ENCODE measurements around the gene RAB1B. TPM values are rescaled to one million over a fixed set of nuclear protein-coding genes. Genes with fewer than 3 reads are reported as not detected.
A peak's percentile ranks its signal among the peaks of the same experiment; 100 is the strongest.

The RAB1B gene
- total and polyA plus RNA-seq, 4 donors = 40.4 to 83.0 (median 51.3) TPM

- DNase-seq (ENCODE audit: low spot score) = no peak
- peak within 1 kb of the TSS in 1 of 3 donors; percentile 47 for H3K4me3 ChIP-seq (ENCODE audit: low read depth in 1 of 3, low read length in 3 of 3)
- H3K27ac ChIP-seq (ENCODE audit: low read depth in 1 of 2, low read length in 2 of 2) = no peak within 1 kb of the TSS
- TF ChIP-seq, protein P1, sequence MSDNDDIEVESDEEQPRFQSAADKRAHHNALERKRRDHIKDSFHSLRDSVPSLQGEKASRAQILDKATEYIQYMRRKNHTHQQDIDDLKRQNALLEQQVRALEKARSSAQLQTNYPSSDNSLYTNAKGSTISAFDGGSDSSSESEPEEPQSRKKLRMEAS (IDR thresholded peaks at IDR 0.05) = no peak
- TF ChIP-seq HNF4A (conservative IDR thresholded peaks at IDR 0.05) (no peak), TAF1 (conservative IDR thresholded peaks at IDR 0.05) (no peak), FOXA1 (IDR thresholded peaks at IDR 0.05) (no peak), EGR1 (IDR thresholded peaks at IDR 0.05; ENCODE audit: low read depth in 2 of 2) (no peak), YY1 (IDR thresholded peaks at IDR 0.05) (no peak)
- H3K36me3 ChIP-seq (ENCODE audit: control insufficient read depth in 4 of 4, insufficient read depth in 3 of 4, low read depth in 1 of 4, low read length in 3 of 4) = no peaks in the 10 kb centered on the region
- H3K4me1 ChIP-seq (ENCODE audit: control insufficient read depth in 4 of 4, insufficient read depth in 4 of 4, low read length in 3 of 4) = peaks cover 19 to 33% (median 25%) of the 10 kb centered on the region in 4 donors
- H3K9me3 ChIP-seq (ENCODE audit: control insufficient read depth in 4 of 4, low read length in 3 of 4) = no peaks in the 10 kb centered on the region
- no peak within 1 kb of the TSS for H3K9ac ChIP-seq (ENCODE audit: low read depth in 1 of 2, low read length in 2 of 2)
- 2% methylated on average over 95 of the region's 95 CpGs for WGBS
- H3K27me3 ChIP-seq (ENCODE audit: control insufficient read depth in 4 of 4, insufficient read depth in 4 of 4, low read length in 3 of 4) = peaks cover 0 to 5% (median 0%) of the 10 kb centered on the region in 4 donors
These were observed 23.5 kb downstream of the RAB1B start, which contains the start of gene TMEM151A for GRCh38 chr11:66291706-66292542. TSS of gene TMEM151A (plus strand) at chr11:66291894. CDS start at chr11:66292014, 120 bp downstream.

DNA sequence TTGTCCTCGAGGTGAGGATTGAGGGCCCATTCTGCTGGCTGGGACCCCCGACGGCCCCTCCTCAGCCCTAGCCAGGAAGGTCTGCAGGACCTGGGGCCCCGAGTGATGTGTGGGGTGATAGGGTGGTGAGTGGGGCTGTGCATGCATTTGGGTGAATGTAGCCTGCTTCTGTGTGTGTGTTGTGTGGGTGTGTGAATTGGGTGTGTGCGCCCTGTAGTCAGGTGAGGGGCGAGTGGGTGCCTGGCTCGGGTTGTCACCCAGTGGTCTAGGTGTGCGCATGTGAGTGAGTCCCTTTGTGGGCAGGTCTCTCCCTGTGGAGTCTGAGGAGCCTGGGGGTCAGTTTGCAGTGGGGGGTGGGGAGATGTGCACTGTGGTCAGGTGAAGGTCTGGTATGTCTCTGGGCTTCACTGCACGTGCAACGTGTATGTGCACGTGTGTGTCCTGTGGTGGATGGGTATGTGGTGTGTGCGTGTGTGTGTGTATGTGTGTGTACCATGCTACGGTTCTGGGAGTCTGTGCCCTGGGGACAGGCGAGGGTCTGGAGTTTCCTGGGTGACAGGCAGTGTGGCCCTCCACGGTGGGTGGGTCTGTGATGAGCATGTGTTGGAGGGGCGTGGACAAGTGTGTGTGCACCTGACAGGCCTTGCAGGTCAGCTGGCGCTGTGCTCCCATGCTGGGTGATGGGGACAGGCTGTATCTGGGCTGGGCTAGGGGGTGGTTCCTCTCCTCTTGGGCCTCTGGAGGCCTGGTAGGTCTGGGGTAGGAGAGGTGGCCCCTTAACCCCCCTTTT lies 24.3 kb downstream of the RAB1B start:
- Histone ChIP-seq H3K27ac (ENCODE audit: low read depth in 1 of 2, low read length in 2 of 2) (no peak overlapping the region), H3K4me3 (ENCODE audit: low read depth in 1 of 3, low read length in 3 of 3) (no peak overlapping the region), H3K27me3 (ENCODE audit: control insufficient read depth in 4 of 4, insufficient read depth in 4 of 4, low read length in 3 of 4) (peaks cover 0 to 5% (median 0%) of the 10 kb centered on the region in 4 donors), H3K9ac (ENCODE audit: low read depth in 1 of 2, low read length in 2 of 2) (no peak overlapping the region), H3K9me3 (ENCODE audit: control insufficient read depth in 4 of 4, low read length in 3 of 4) (no peaks in the 10 kb centered on the region), H3K4me1 (ENCODE audit: control insufficient read depth in 4 of 4, insufficient read depth in 4 of 4, low read length in 3 of 4) (peaks cover 14 to 24% (median 18%) of the 10 kb centered on the region in 4 donors), H3K36me3 (ENCODE audit: control insufficient read depth in 4 of 4, insufficient read depth in 3 of 4, low read depth in 1 of 4, low read length in 3 of 4) (no peaks in the 10 kb centered on the region)
- TF ChIP-seq YY1 (IDR thresholded peaks at IDR 0.05) = no peak
- no peak for TF ChIP-seq JUND (IDR thresholded peaks at IDR 0.05)
- TF ChIP-seq FOXA1 (IDR thresholded peaks at IDR 0.05) = no peak
- TF ChIP-seq, protein P2, sequence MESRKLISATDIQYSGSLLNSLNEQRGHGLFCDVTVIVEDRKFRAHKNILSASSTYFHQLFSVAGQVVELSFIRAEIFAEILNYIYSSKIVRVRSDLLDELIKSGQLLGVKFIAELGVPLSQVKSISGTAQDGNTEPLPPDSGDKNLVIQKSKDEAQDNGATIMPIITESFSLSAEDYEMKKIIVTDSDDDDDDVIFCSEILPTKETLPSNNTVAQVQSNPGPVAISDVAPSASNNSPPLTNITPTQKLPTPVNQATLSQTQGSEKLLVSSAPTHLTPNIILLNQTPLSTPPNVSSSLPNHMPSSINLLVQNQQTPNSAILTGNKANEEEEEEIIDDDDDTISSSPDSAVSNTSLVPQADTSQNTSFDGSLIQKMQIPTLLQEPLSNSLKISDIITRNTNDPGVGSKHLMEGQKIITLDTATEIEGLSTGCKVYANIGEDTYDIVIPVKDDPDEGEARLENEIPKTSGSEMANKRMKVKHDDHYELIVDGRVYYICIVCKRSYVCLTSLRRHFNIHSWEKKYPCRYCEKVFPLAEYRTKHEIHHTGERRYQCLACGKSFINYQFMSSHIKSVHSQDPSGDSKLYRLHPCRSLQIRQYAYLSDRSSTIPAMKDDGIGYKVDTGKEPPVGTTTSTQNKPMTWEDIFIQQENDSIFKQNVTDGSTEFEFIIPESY (IDR thresholded peaks at IDR 0.05) = no peak
- no peak for TF ChIP-seq SP1 (IDR thresholded peaks at IDR 0.05)
- no peak for TF ChIP-seq HNF4G (IDR thresholded peaks at IDR 0.05)
- no peak for TF ChIP-seq TAF1 (conservative IDR thresholded peaks at IDR 0.05)
- TF ChIP-seq, protein P1 (IDR thresholded peaks at IDR 0.05) = no peak
- no peak for TF ChIP-seq FOXA2 (IDR thresholded peaks at IDR 0.05)
- no peak for TF ChIP-seq NR2F2 (IDR thresholded peaks at IDR 0.05)
- TF ChIP-seq HNF4A (conservative IDR thresholded peaks at IDR 0.05) = no peak
- no peak for TF ChIP-seq RXRA (IDR thresholded peaks at IDR 0.05)
- 52% methylated on average over 17 of the region's 17 CpGs for WGBS
- no peak for DNase-seq (ENCODE audit: low spot score)

- no peak for DNase-seq (ENCODE audit: low spot score)
- no peak overlapping the region for H3K4me3 ChIP-seq (ENCODE audit: low read depth in 1 of 3, low read length in 3 of 3)
- no peak overlapping the region for H3K9ac ChIP-seq (ENCODE audit: low read depth in 1 of 2, low read length in 2 of 2)
- peaks cover 0 to 5% (median 0%) of the 10 kb centered on the region in 4 donors for H3K27me3 ChIP-seq (ENCODE audit: control insufficient read depth in 4 of 4, insufficient read depth in 4 of 4, low read length in 3 of 4)
- peaks cover 9 to 18% (median 12%) of the 10 kb centered on the region in 4 donors for H3K4me1 ChIP-seq (ENCODE audit: control insufficient read depth in 4 of 4, insufficient read depth in 4 of 4, low read length in 3 of 4)
- H3K9me3 ChIP-seq (ENCODE audit: control insufficient read depth in 4 of 4, low read length in 3 of 4) = no peaks in the 10 kb centered on the region
- H3K27ac ChIP-seq (ENCODE audit: low read depth in 1 of 2, low read length in 2 of 2) = no peak overlapping the region
- WGBS = 80% methylated on average over 4 of the region's 4 CpGs
- H3K36me3 ChIP-seq (ENCODE audit: control insufficient read depth in 4 of 4, insufficient read depth in 3 of 4, low read depth in 1 of 4, low read length in 3 of 4) = no peaks in the 10 kb centered on the region
- TF ChIP-seq HNF4G (IDR thresholded peaks at IDR 0.05) (no peak), EGR1 (IDR thresholded peaks at IDR 0.05; ENCODE audit: low read depth in 2 of 2) (no peak), REST (IDR thresholded peaks at IDR 0.05) (no peak), NR2F2 (IDR thresholded peaks at IDR 0.05) (no peak), YY1 (IDR thresholded peaks at IDR 0.05) (no peak), SP1 (IDR thresholded peaks at IDR 0.05) (no peak), HNF4A (conservative IDR thresholded peaks at IDR 0.05) (no peak), FOXA1 (IDR thresholded peaks at IDR 0.05) (no peak), JUND (IDR thresholded peaks at IDR 0.05) (no peak), RXRA (IDR thresholded peaks at IDR 0.05) (no peak), CTCF (IDR thresholded peaks at IDR 0.05; ENCODE audit: low read depth, low read length, missing input control) (no peak)
- TF ChIP-seq, protein P1 (IDR thresholded peaks at IDR 0.05) = no peak
These were observed 24.9 kb downstream of the RAB1B start for GRCh38 chr11:66293352-66293751.
